GM11168 (cell line): ENCODE results near the gene SLC27A2.
"Not testable (repeated sequence)": the region's sequence is repeated elsewhere in the genome, so short reads cannot be mapped to it uniquely, and the experiment has no call there.

Experiments
- in situ Hi-C: fragments of 300-500 bp; cut with MboI; formaldehyde crosslinking; loops from one replicate; pipeline ENCODE4 v1.12.0; 2022; ENCODE audit warnings: low sequenced_read_pairs; ENCODE audit not compliant: unreplicated experiment

Gene SLC27A2

GRCh38 chr15:50158236-50158635 is 23.8 kb upstream of the SLC27A2 start:
- in situ Hi-C loops: not testable (repeated sequence)

GRCh38 chr15:50162969-50163718 is 18.9 kb upstream of the SLC27A2 start:
- in situ Hi-C loops: no loop called here

DNA sequence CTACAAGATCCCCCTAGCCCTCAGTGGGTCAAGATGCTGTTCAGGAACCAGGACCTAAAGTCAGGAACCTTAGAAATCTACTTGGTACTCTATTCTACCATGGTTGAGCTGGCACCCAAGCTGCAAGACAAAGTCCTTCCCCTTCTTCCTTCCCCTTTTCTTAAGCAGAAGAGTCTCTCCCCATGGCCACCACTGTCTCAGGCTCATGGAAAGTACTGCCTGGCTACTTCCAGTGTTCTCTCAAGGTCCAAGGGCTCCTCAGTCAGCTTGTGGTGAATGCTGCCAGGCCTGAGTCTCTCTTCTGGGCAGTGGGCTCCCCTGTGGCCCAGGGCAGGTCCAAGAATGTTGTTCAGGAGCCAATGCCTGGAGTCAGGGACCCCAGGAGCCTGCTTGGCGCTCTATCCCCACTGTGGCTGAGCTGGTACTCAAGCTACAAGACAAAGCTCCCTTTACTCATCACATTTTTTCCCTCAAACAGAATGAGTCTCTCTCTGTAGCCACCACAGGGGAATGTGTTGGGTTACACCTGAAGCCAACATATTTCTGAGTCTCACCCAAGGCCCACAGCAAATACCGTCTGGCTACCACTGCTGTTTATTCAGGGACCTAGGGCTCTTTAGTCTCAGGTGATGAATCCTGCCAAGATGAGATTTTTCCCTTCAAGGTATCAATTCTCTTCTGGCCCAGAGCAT is 18.1 kb upstream of the SLC27A2 start:
- in situ Hi-C loops: no loop called here

GRCh38 chr15:50164458-50164857 is 17.5 kb upstream of the SLC27A2 start:
- in situ Hi-C loops: no loop called here

GRCh38 chr15:50166216-50166615 is 15.8 kb upstream of the SLC27A2 start:
- in situ Hi-C loops: no loop called here

DNA sequence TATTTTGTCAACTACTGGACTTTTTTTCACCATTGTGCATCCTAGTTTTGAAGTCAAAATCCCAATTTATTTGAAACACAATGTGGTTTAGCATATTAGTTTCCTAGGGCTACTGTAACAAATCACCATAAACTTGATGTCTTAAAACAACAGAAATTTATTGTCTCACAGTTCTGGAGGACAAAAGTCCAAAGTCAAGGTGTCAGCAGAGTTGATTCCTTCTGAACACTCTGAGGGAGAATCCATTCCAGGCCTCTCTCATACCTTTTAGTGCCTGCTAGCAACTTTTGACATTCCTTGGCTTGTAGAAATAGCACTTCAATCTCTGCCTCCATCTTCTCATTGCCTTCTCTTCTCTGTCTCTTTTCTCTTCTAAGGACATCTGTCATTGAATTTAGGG is 14.9 kb upstream of the SLC27A2 start:
- in situ Hi-C loops: no loop called here

DNA sequence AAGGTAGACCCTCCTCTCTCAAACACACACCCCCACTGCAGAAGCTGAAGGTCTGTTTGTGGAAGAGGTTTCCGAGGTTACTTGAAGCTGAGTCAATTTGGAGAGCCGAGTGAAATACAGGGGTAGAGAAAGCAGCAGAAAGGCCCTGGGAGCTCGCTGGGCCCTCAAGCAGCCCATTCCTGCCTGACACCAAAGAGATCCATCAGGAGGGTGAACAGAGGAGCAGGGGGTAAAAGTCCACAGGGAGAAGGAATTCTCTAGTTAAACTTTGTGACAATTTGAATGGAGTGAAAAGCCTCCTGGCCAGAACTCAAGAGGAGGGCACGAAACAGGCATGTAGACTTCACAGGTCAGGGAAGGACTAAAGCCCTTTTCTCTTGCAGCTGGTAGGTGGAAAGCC is 13.6 kb upstream of the SLC27A2 start:
- in situ Hi-C loops: no loop called here

DNA sequence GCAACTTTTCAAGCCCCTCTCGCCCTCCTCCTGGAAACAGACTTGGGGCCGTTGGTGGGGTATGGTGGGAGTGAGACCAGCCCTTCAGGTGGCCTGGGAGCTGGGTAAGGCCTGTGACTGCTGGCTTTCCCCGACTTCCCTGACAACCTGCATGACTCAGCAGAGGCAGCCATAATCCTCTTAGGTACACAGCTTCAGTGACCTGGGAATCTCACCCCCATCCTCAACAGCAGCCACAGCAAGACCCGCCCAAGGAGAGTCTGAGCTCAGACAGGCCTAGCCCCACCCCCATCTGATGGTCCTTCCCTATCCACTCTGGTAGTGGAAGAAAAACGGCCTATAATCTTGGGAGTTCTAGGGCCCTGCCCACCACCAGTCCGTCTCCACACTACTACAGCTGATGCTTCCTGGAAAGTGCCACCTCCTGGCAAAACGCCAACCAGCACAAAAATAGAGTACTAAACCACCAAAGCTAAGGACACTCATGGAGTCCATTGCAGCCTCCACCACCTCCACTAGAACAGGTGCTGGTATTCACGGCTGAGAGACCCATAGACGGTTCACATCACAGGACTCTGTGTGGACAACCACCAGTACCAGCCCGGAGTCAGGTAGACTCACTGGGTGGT is 13.1 kb upstream of the SLC27A2 start:
- in situ Hi-C loops: no loop called here

DNA sequence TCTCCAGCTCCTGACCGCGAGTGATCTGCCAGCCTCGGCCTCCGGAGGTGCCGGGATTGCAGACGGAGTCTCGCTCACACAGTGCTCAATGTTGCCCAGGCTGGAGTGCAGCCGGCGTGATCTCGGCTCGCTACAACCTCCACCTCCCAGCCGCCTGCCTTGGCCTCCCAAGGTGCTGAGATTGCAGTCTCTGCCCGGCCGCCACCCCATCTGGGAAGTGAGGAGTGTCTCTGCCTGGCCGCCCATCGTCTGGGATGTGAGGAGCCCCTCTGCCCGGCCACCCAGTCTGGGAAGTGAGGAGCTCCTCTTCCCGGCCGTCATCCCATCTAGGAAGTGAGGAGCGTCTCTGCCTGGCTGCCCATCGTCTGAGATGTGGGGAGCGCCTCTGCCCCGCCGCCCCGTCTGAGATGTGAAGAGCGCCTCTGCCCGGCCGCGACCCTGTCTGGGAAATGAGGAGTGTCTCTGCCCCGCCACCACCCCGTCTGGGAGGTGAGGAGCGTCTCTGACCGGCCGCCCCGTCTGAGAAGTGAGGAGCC is 9.6 kb upstream of the SLC27A2 start:
- in situ Hi-C loops: not testable (repeated sequence)

GRCh38 chr15:50176869-50177268 is 5.1 kb upstream of the SLC27A2 start:
- in situ Hi-C loops: no loop called here

GRCh38 chr15:50180091-50180490 is 1.9 kb upstream of the SLC27A2 start:
- in situ Hi-C loops: no loop called here

DNA sequence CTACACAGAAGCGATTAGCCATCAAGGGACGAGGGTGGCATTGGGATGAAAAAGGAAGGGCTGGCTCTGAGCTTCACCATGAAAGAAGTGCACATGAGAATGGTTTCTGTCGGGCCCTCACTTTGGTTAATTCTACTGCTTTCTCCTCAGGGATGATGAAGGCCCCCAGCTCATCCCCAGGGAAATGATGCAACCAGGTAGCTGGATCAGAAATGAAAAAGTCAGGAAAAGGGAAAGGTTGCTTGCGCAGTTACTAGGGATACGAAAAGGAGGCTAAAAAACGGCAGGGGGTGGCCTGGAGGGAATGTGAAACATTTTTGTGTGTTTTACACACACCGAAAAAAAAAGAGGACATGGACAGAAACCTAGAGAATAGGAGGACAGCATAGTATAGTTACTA is 1.4 kb upstream of the SLC27A2 start:
- in situ Hi-C loops: no loop called here

DNA sequence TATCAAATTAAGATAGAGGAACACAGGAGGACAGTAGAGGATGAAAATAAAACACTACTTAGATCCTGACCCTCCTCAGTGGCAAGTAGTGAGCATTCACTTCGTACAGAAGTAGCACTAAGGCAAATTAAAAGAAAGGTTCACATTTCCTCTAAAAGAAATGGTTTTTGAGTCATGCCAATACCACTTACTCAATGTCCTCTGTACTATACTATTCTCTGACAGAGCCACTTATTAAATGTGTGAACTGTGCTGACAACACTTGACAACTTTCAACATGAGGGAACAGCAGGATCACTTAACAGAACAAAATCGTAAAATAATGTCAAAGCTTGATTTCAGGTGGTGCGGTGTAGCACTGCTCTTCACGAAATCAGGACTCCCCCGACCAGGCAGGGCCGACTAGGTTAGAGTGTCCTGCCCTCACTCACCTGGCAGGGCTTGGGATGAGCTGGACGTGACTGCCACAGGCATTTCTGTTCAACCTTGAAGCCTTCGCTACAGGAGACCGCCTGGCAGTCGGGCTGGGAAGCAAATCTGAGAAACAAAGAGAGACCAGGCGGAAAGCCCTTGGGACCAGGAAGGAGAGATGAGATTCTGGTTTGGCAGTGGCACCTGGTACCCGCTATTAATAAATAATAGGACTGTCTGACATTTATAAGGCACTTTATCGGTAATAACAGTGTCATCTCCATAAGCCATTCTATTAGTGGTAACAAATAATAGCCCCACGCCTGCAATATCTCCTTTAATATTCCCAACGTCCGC is 611 bp upstream of the SLC27A2 start:
- in situ Hi-C loops: no loop called here

DNA sequence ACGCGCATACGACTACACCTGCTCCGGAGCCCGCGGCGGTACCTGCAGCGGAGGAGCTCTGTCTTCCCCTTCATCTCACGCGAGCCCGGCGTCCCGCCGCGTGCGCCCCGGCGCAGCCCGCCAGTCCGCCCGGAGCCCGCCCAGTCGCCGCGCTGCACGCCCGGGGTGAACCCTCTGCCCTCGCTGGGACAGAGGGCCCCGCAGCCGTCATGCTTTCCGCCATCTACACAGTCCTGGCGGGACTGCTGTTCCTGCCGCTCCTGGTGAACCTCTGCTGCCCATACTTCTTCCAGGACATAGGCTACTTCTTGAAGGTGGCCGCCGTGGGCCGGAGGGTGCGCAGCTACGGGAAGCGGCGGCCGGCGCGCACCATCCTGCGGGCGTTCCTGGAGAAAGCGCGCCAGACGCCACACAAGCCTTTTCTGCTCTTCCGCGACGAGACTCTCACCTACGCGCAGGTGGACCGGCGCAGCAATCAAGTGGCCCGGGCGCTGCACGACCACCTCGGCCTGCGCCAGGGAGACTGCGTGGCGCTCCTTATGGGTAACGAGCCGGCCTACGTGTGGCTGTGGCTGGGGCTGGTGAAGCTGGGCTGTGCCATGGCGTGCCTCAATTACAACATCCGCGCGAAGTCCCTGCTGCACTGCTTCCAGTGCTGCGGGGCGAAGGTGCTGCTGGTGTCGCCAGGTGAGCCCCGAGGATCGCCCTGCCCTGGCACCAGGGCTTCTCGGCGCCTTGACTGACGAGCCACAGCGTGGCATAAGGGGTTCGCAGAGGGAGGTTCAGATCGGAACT is 420 bp downstream of the SLC27A2 start:
- in situ Hi-C loops: no loop called here

DNA sequence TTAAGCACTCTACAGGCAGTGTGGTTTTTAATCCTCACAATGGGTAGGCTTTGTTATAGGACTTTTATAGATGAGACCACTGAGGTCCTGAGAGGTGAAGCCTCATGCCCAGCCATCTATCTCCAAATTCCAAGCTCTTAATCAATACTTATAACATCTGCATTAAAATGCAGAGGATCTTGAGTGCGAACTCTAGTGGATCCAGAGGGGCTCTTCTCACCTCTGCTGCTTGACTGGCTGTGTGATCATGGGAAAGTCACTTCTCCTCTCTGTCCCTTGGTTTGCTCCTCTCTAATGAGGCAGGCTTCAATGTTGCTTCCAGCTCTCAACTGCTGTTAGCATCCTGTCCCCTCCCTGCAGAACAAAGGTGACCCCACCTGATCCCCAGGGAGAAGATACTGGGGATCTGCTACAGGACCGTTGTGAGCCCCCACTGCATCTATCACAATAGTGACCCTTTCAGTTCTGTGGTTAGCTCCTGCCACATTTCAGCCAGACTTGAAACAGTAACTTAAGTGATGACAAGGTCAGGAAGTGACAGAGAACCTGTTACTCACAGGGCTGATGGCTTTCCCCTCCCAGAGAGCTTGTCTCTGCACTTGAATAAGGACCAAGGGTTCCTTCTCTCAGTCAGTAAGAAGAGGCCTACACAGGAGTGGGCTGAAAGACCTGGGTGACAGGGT is 1.3 kb downstream of the SLC27A2 start:
- in situ Hi-C loops: no loop called here

- in situ Hi-C loops: no loop called here
Measured at GRCh38 chr15:50184863-50185504, 3.0 kb downstream of the SLC27A2 start.

DNA sequence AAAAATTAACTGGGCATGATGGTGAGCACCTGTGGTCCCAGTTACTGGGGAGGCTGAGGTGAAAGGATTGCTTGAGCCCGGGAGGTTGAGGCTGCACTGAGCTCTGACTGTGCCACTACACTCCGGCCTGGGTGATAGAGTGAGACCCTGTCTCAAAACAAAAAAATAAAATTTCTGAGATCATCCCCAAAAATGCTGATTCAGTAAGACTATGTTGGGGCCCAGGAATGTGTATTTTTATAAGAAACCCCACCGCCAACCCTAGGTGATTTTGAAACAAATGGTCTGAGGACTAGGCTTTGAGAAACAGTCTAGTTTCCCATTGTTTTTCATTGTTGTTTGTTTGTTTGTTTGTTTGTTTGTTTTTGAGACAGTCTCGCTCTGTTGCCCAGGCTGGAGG is 4.1 kb downstream of the SLC27A2 start:
- in situ Hi-C loops: no loop called here

DNA sequence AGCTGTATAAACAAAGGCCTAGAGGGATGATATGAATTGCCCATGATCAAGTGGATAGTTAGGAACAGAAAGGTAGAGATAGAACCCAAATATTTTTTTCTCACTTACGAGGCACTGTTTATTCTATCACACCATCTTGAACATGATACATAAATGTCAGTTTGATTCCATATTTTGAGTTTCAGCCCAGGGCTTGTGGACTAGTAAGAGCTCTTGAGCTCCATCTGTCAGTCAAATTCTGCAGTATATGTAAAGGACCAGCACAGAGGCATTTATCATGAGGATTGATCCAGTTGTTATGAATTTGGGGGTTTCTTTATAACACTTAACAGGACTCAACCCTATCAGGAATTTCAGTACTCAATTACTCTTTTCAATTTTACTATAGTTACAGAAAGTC is 4.8 kb downstream of the SLC27A2 start:
- in situ Hi-C loops: no loop called here

DNA sequence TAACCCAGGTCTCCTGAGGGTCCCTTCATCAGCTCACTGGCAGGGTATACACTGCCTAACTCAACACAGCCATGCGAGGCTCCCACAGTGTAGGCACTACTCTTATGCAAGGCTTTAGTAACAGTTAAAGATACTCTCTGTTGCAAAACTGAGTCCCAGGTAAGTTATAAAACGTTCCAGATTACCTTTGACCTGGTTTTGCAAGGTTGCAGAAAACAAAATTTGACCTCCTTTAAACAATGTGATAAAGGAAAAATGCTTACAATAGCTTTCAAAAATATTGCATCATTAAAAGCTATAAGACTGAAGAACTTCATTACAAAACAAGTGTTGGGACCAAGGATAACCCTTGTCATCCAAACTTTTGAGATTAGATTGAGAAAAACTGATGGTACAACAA is 5.5 kb downstream of the SLC27A2 start:
- in situ Hi-C loops: no loop called here
